ENCODE data around the gene CXorf38. TPM values are rescaled to one million over a fixed set of nuclear protein-coding genes. Genes with fewer than 3 reads are reported as not detected.
A peak's percentile ranks its signal among the peaks of the same experiment; 100 is the strongest.

Gene CXorf38
- total and polyA plus RNA-seq, 2 donors (not counting 1 experiment from before 2014, with no cell fraction given): 26.4 to 28.1 TPM

GRCh38 chrX:40683245-40683644 is 35.9 kb upstream of the CXorf38 start:
- Histone ChIP-seq H2AFZ (ENCODE audit: insufficient read depth, low read depth, low read length, poor library complexity, severe bottlenecking) (no peak overlapping the region), H3K36me3 (replicated peaks in 1 of 2; ENCODE audit: control extremely low read depth in 1 of 2, control insufficient read depth in 1 of 2, extremely low read depth in 1 of 2, insufficient read depth in 2 of 2, low read length in 1 of 2) (peaks cover 6 to 37% of the 10 kb centered on the region in 2 experiments), H3K4me2 (replicated peaks; ENCODE audit: low read depth, low read length, poor library complexity, severe bottlenecking) (no peak overlapping the region), H3K4me3 (ENCODE audit: control extremely low read depth in 1 of 5, extremely low read depth in 1 of 5, insufficient read depth in 1 of 5, low read depth in 2 of 5, low read length in 4 of 5) (no peak overlapping the region), H4K20me1 (ENCODE audit: control insufficient read depth, insufficient read depth, low read length, poor library complexity, severe bottlenecking) (no peaks in the 10 kb centered on the region), H3K9ac (ENCODE audit: low read length) (no peak overlapping the region), H3K9me3 (ENCODE audit: control extremely low read depth in 1 of 3, control insufficient read depth in 2 of 3, insufficient read depth in 1 of 3, low read length in 2 of 3) (no peaks in the 10 kb centered on the region), H3K27ac (ENCODE audit: low read length in 2 of 2) (peak overlapping the region in 1 of 2 donors; percentile 7), H3K27me3 (replicated peaks in 1 of 4; ENCODE audit: control extremely low read depth in 1 of 4, control insufficient read depth in 3 of 4, insufficient read depth in 4 of 4, low read length in 3 of 4) (no peaks in the 10 kb centered on the region), H3K79me2 (ENCODE audit: control insufficient read depth, insufficient read depth, low read length) (no peaks in the 10 kb centered on the region), H3K4me1 (ENCODE audit: control insufficient read depth in 2 of 2, insufficient read depth in 2 of 2, low read length in 2 of 2) (peaks cover 15 to 16% of the 10 kb centered on the region in 2 donors)
- Mint-ChIP-seq H3K9me3 (ENCODE audit: insufficient read depth) (no peaks in the 10 kb centered on the region), H3K4me1 (peaks cover 25% of the 10 kb centered on the region), H3K27me3 (no peaks in the 10 kb centered on the region), H3K27ac (no peak overlapping the region), H3K4me3 (no peak overlapping the region)
- CTCF ChIA-PET: interaction anchor here (0.9 to 1.4 kb wide), 2 partner anchors 111 to 144 kb away, joined by 3 read pairs; no protein-coding TSS in a partner anchor
- POLR2A ChIA-PET: no interaction called here
- WGBS (ENCODE audit: insufficient coverage): 80% methylated on average over 1 of the region's 3 CpGs
- intact Hi-C loops (cut with micrococcal nuclease): loop anchor here (10.0 kb wide), 1 partner anchor 52 kb away; the partner anchor contains the start of gene MED14
- ATAC-seq (ENCODE audit: low read depth) (no peak), DNase-seq (no peak)
- TF ChIP-seq CTCF (IDR thresholded peaks at IDR 0.05): no peak
- TF ChIP-seq EZH2 (IDR thresholded peaks at IDR 0.05; ENCODE audit: borderline replicate concordance, insufficient read depth, low read depth, low read length, poor library complexity, severe bottlenecking): no peak

DNA sequence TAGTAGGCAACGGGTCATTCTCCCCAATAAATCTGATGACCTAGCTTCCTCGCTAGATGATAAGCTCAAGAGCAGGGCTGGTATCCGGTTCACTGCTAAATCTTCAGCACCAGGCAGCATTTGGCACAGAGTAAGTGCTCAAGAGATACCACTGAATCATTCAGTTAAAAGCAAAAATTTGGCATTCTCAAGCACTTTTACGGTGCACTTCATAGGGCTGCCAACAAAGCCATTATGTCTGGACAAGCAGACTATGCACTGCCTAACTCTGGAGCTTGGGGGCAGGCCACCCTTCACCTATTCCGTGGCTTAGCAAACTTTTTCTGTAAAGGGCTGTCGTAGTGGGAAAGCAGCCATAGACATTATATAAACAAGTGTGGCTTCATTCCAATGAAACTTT is 23.8 kb upstream of the CXorf38 start:
- CTCF ChIA-PET: no interaction called here
- no peak overlapping the region for H3K27ac Mint-ChIP-seq

More for the DNA sequence above, 23.8 kb upstream of the CXorf38 start:
- Mint-ChIP-seq H3K4me1 (no peaks in the 10 kb centered on the region), H3K4me3 (no peak overlapping the region), H3K9me3 (ENCODE audit: insufficient read depth) (no peaks in the 10 kb centered on the region), H3K27me3 (no peaks in the 10 kb centered on the region)
- Histone ChIP-seq H3K4me3 (ENCODE audit: control extremely low read depth in 1 of 5, extremely low read depth in 1 of 5, insufficient read depth in 1 of 5, low read depth in 2 of 5, low read length in 4 of 5) (no peak overlapping the region), H3K4me1 (ENCODE audit: control insufficient read depth in 2 of 2, insufficient read depth in 2 of 2, low read length in 2 of 2) (no peaks in the 10 kb centered on the region), H3K79me2 (ENCODE audit: control insufficient read depth, insufficient read depth, low read length) (no peaks in the 10 kb centered on the region), H3K27me3 (replicated peaks in 1 of 4; ENCODE audit: control extremely low read depth in 1 of 4, control insufficient read depth in 3 of 4, insufficient read depth in 4 of 4, low read length in 3 of 4) (no peaks in the 10 kb centered on the region), H4K20me1 (ENCODE audit: control insufficient read depth, insufficient read depth, low read length, poor library complexity, severe bottlenecking) (no peaks in the 10 kb centered on the region), H3K27ac (ENCODE audit: low read length in 2 of 2) (no peak overlapping the region), H2AFZ (ENCODE audit: insufficient read depth, low read depth, low read length, poor library complexity, severe bottlenecking) (no peak overlapping the region), H3K9me3 (ENCODE audit: control extremely low read depth in 1 of 3, control insufficient read depth in 2 of 3, insufficient read depth in 1 of 3, low read length in 2 of 3) (no peaks in the 10 kb centered on the region), H3K4me2 (replicated peaks; ENCODE audit: low read depth, low read length, poor library complexity, severe bottlenecking) (no peak overlapping the region), H3K9ac (ENCODE audit: low read length) (no peak overlapping the region), H3K36me3 (replicated peaks in 1 of 2; ENCODE audit: control extremely low read depth in 1 of 2, control insufficient read depth in 1 of 2, extremely low read depth in 1 of 2, insufficient read depth in 2 of 2, low read length in 1 of 2) (peaks cover 0 to 66% of the 10 kb centered on the region in 2 experiments)
- intact Hi-C loops (cut with micrococcal nuclease): no loop called here
- ATAC-seq (ENCODE audit: low read depth) (no peak), DNase-seq (no peak)
- WGBS (ENCODE audit: insufficient coverage): 75% methylated on average over 4 of the region's 6 CpGs
- POLR2A ChIA-PET: no interaction called here
- TF ChIP-seq EZH2 (IDR thresholded peaks at IDR 0.05; ENCODE audit: borderline replicate concordance, insufficient read depth, low read depth, low read length, poor library complexity, severe bottlenecking) (no peak), CTCF (IDR thresholded peaks at IDR 0.05) (no peak)

All from B cell (primary cell).